AG04450 (cell line): Measurements from ENCODE around the gene ILDR2. TPM values are rescaled to one million over a fixed set of nuclear protein-coding genes. Genes with fewer than 3 reads are reported as not detected.

Source experiments
- CTCF ChIA-PET: fragments of 300-600, 350-600 bp; formaldehyde crosslinking; extraction: SDS; loops from one replicate; lab custom pipeline; 2022; ENCODE audit warnings: antibody characterized with exemption, inconsistent platforms; lab: Charles Lee
- POLR2A ChIA-PET: fragments of 350-600 bp; formaldehyde crosslinking; extraction: SDS; loops from one replicate; lab custom pipeline; 2021; ENCODE audit warnings: antibody characterized with exemption, inconsistent platforms; lab: Yijun Ruan, JAX
- DNase-seq: peaks from one replicate; pipeline ENCODE4 v3.0.0-alpha.2; 2011; ENCODE audit warnings: low read depth, low spot score
- H3K27ac ChIP-seq: one replicate; pipeline ENCODE4 v1.5.1; 2012; ENCODE audit warnings: low read depth, low read length, control low read depth
- H3K27me3 ChIP-seq: one replicate; pipeline ENCODE4 v1.6.0; 2012; ENCODE audit warnings: low read length; ENCODE audit not compliant: control insufficient read depth, insufficient read depth
- H3K4me3 ChIP-seq: 2 replicates; pipeline ENCODE4 v1.5.1; 2011; ENCODE audit warnings: mild to moderate bottlenecking, low read depth, low read length, control low read depth
- H3K9me3 ChIP-seq: 2 replicates; pipeline ENCODE4 v1.5.1; 2012; ENCODE audit warnings: low read length; ENCODE audit not compliant: control insufficient read depth, insufficient read depth
- CTCF ChIP-seq: IDR thresholded peaks from 2 replicates; pipeline ENCODE4 v1.5.1; 2011; ENCODE audit warnings: low read depth, low read length, control low read depth, inconsistent platforms
- polyA plus RNA-seq: library from polyadenylated mRNA; depleted of rRNA; stranded (reverse); fragments of >200 nt; gene quantifications from 2 replicates; pipeline ENCODE4 v1.2.3, GENCODE V29; 2011

ILDR2 gene
- polyA plus RNA-seq, 1 experiment, result 0.10 TPM

DNA sequence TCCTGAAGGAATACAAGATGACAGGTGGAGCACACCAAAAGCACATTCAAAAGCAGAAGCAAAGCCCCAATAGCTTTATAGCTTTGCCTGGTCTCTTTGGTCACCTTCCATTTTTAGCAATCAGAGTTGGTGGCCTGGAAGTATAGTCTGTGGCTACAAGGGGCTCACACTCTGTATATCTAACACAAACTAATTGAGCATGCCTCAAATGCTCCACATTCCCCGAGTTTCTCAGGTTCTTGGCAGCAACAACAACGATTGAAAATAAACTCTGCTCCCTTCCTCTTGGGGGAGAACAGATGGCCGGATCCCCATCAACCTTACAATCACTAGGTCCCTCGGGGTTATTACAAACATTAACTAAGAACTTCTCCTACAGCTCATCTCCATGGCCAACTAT is 74.4 kb downstream of the ILDR2 start:
- no peaks in the 10 kb centered on the region; the same call in 1 of the 2 replicates for H3K9me3 ChIP-seq
- no peak for DNase-seq
- ChIA-PET POLR2A (no interaction called here), CTCF (interaction anchor here (1.4 kb wide), 1 partner anchor 9 kb away, joined by 9 read pairs; no protein-coding TSS in a partner anchor)
- H3K27me3 ChIP-seq, result no peaks in the 10 kb centered on the region
- H3K27ac ChIP-seq, result no peak overlapping the region
- no peak for TF ChIP-seq CTCF
- no peak overlapping the region for H3K4me3 ChIP-seq

DNA sequence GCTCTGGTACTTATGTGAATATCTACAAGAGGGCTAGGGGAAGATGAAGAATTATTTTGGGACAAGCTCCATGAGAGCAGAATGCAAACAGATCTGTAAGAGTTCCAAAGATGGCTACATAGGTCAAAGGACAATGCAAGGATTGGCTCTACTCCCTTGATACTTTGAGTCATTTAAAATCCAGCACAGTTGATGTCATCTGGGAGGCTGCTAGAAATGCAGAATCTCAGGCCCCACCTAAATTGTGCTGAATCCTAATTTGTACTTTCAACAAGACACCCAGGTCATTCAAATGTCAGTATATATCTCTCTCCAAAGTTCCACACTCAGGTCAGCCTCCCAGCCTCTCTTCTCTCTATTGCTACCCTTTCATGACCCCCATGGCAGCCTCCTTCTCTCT is 75.6 kb downstream of the ILDR2 start:
- Histone ChIP-seq H3K9me3 (no peaks in the 10 kb centered on the region; the same call in 1 of the 2 replicates), H3K4me3 (no peak overlapping the region), H3K27ac (no peak overlapping the region), H3K27me3 (no peaks in the 10 kb centered on the region)
- no peak for TF ChIP-seq CTCF
- POLR2A ChIA-PET, result no interaction called here
- CTCF ChIA-PET, result interaction anchor here (1.5 kb wide), 1 partner anchor 10 kb away, joined by 8 read pairs; no protein-coding TSS in a partner anchor
- no peak for DNase-seq

- H3K27ac ChIP-seq, result no peak overlapping the region
- ChIA-PET POLR2A (no interaction called here), CTCF (interaction anchor here (2.3 kb wide), 1 partner anchor 14 kb away, joined by 7 read pairs; no protein-coding TSS in a partner anchor)
- peaks cover 3% of the 10 kb centered on the region for H3K27me3 ChIP-seq
- TF ChIP-seq CTCF, result no peak
- no peak for DNase-seq
- no peak overlapping the region for H3K4me3 ChIP-seq
- no peaks in the 10 kb centered on the region; the same call in 1 of the 2 replicates for H3K9me3 ChIP-seq
These were observed 79.6 kb downstream of the ILDR2 start for GRCh38 chr1:166895766-166896165.

DNA sequence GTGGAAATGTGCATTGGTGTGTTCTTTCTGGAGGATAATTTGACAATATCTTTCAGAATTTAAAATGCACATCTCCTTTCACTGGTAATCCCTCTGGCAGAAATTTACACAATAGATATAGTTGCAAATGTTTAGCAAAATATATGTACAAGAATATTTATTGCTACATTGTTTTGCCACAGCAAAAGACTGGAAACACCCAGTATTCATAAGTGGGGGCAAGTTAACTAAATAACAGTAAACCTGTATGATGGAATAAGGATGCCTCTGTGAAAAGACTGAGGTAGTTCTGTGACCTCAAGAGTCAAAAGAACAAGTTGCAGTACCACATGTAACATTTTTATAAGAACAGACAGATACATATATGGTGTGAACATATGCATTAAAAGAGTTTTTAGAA is 85.6 kb downstream of the ILDR2 start:
- peaks cover 7% of the 10 kb centered on the region for H3K27me3 ChIP-seq
- H3K4me3 ChIP-seq, result no peak overlapping the region
- TF ChIP-seq CTCF, result no peak
- CTCF ChIA-PET, result no interaction called here
- POLR2A ChIA-PET, result no interaction called here
- H3K9me3 ChIP-seq, result no peaks in the 10 kb centered on the region
- no peak for DNase-seq
- H3K27ac ChIP-seq, result no peak overlapping the region

DNA sequence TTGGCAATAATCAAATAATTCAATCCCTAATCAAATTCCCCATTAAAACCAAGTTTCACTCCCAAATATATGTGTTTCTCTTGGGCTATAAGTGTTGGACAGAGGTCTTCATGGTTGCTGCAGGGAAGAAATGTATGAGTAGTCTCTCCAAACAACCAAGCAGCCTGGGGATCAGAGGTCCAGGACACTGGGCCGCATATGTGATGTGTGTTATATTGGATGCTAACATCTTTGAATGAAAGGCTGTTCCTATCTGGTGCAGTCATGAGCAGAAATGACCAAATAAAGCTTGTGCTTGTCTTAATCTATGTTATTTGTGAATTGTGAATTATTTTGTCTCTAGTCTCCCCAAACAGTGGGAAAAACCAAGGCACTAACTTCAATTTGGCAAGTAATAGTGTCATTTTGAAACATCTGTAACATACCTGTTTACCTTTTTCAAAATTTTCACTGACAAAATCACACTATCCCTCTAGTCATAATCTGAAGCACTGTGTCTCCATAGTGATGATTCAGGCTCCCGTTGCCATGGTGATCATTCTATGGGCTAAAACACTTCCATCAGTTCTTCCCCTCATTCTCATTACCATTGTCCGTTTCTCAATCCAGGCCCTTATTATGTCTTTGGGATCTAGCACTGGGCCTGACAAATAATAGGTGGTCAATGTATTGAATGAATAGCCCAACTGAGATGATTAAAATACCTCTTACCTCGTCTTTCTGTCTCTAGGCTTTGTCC is 86.8 kb downstream of the ILDR2 start:
- Histone ChIP-seq H3K27me3 (peaks cover 18% of the 10 kb centered on the region), H3K4me3 (no peak overlapping the region), H3K9me3 (peaks cover 6% of the 10 kb centered on the region; the same call in 1 of the 2 replicates), H3K27ac (no peak overlapping the region)
- no peak for DNase-seq
- POLR2A ChIA-PET, result no interaction called here
- CTCF ChIA-PET, result no interaction called here
- no peak for TF ChIP-seq CTCF
